SK-N-MC (cell line): Measurements from ENCODE around the gene VEPH1.

Source experiments
- EZH2 ChIP-seq: fragments of 200-600 bp; sonication (generic); IDR thresholded peaks from one replicate; pipeline ENCODE4 v1.6.1; 2017; ENCODE audit warnings: antibody characterized with exemption
- FOXP2 ChIP-seq: optimal IDR thresholded peaks from 2 replicates; pipeline ENCODE3; 2011; ENCODE audit warnings: mild to moderate bottlenecking, moderate library complexity; ENCODE audit not compliant: insufficient read depth; ENCODE audit errors: extremely low read length, control extremely low read depth
- POLR2AphosphoS5 ChIP-seq: IDR thresholded peaks from 2 replicates; pipeline ENCODE4 v1.6.1; 2012; ENCODE audit warnings: mild to moderate bottlenecking, low read depth, low read length, borderline replicate concordance

- TF ChIP-seq POLR2AphosphoS5 (no peak), EZH2 (no peak), FOXP2 (no peak)
These were observed 166.8 kb downstream of the VEPH1 start for GRCh38 chr3:157336252-157337009.
